Measurements from ENCODE around the gene CXCR5. TPM values are rescaled to one million over a fixed set of nuclear protein-coding genes. Genes with fewer than 3 reads are reported as not detected.
A peak's percentile ranks its signal among the peaks of the same experiment; 100 is the strongest.

Gene CXCR5
- total and polyA plus RNA-seq, 2 donors (not counting 1 experiment from before 2014, with no cell fraction given) = 111 to 163 TPM

DNA sequence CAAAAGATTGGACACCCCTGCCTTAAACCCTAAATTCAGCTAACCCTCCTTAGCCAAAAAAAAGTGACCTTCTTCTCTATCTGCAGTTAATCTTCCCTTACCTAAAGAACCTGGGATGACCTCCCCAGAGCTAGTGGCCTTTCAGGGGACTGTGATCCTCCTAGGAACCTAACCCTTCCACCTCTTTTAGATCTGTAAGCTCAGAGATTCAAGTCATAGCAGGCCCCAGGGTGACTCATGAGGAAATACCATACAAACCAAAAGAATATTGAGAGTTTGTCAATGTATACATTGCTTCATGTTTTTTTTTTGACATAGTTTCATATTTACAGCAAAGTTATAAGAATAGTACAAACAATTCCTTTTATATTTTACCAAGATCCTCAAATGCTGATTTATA, 38.3 kb upstream of the CXCR5 start:
- H3K4me3 ChIP-seq (ENCODE audit: control extremely low read depth in 1 of 5, extremely low read depth in 1 of 5, insufficient read depth in 1 of 5, low read depth in 2 of 5, low read length in 4 of 5) = no peak overlapping the region
- Mint-ChIP-seq H3K27ac (peak overlapping the region; percentile 51), H3K9me3 (ENCODE audit: insufficient read depth) (no peaks in the 10 kb centered on the region), H3K4me1 (peaks cover 34% of the 10 kb centered on the region), H3K27me3 (no peaks in the 10 kb centered on the region), H3K4me3 (no peak overlapping the region)
- H3K4me2 ChIP-seq (replicated peaks; ENCODE audit: low read depth, low read length, poor library complexity, severe bottlenecking) = no peak overlapping the region
- POLR2A ChIA-PET = interaction anchor here (1.0 kb wide), 1 partner anchor 41 kb away, joined by 3 read pairs; no protein-coding TSS in a partner anchor
- H3K9me3 ChIP-seq (ENCODE audit: control extremely low read depth in 1 of 3, control insufficient read depth in 2 of 3, insufficient read depth in 1 of 3, low read length in 2 of 3) = no peaks in the 10 kb centered on the region
- CTCF ChIA-PET = interaction anchor here (1.0 to 2.0 kb wide), 5 partner anchors 13 to 156 kb away, joined by 3 to 5 read pairs (median 3); partner anchors contain the start of gene CXCR5
- H3K79me2 ChIP-seq (ENCODE audit: control insufficient read depth, insufficient read depth, low read length) = peaks cover 13% of the 10 kb centered on the region
- peaks cover 14 to 16% of the 10 kb centered on the region in 2 donors for H3K4me1 ChIP-seq (ENCODE audit: control insufficient read depth in 2 of 2, insufficient read depth in 2 of 2, low read length in 2 of 2)
- no peak for ATAC-seq (ENCODE audit: low read depth)
- no peak overlapping the region for H2AFZ ChIP-seq (ENCODE audit: insufficient read depth, low read depth, low read length, poor library complexity, severe bottlenecking)
- TF ChIP-seq, protein P1, sequence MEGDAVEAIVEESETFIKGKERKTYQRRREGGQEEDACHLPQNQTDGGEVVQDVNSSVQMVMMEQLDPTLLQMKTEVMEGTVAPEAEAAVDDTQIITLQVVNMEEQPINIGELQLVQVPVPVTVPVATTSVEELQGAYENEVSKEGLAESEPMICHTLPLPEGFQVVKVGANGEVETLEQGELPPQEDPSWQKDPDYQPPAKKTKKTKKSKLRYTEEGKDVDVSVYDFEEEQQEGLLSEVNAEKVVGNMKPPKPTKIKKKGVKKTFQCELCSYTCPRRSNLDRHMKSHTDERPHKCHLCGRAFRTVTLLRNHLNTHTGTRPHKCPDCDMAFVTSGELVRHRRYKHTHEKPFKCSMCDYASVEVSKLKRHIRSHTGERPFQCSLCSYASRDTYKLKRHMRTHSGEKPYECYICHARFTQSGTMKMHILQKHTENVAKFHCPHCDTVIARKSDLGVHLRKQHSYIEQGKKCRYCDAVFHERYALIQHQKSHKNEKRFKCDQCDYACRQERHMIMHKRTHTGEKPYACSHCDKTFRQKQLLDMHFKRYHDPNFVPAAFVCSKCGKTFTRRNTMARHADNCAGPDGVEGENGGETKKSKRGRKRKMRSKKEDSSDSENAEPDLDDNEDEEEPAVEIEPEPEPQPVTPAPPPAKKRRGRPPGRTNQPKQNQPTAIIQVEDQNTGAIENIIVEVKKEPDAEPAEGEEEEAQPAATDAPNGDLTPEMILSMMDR (IDR thresholded peaks at IDR 0.05) = no peak
- TF ChIP-seq EZH2 (IDR thresholded peaks at IDR 0.05; ENCODE audit: borderline replicate concordance, insufficient read depth, low read depth, low read length, poor library complexity, severe bottlenecking) = no peak
- H3K9ac ChIP-seq (ENCODE audit: low read length) = no peak overlapping the region
- H3K36me3 ChIP-seq (replicated peaks in 1 of 2; ENCODE audit: control extremely low read depth in 1 of 2, control insufficient read depth in 1 of 2, extremely low read depth in 1 of 2, insufficient read depth in 2 of 2, low read length in 1 of 2) = no peaks in the 10 kb centered on the region
- intact Hi-C loops (cut with micrococcal nuclease) = no loop called here
- DNase-seq = no peak
- H4K20me1 ChIP-seq (ENCODE audit: control insufficient read depth, insufficient read depth, low read length, poor library complexity, severe bottlenecking) = no peaks in the 10 kb centered on the region
- H3K27me3 ChIP-seq (replicated peaks in 1 of 4; ENCODE audit: control extremely low read depth in 1 of 4, control insufficient read depth in 3 of 4, insufficient read depth in 4 of 4, low read length in 3 of 4) = no peaks in the 10 kb centered on the region
- no peak overlapping the region for H3K27ac ChIP-seq (ENCODE audit: low read length in 2 of 2)

DNA sequence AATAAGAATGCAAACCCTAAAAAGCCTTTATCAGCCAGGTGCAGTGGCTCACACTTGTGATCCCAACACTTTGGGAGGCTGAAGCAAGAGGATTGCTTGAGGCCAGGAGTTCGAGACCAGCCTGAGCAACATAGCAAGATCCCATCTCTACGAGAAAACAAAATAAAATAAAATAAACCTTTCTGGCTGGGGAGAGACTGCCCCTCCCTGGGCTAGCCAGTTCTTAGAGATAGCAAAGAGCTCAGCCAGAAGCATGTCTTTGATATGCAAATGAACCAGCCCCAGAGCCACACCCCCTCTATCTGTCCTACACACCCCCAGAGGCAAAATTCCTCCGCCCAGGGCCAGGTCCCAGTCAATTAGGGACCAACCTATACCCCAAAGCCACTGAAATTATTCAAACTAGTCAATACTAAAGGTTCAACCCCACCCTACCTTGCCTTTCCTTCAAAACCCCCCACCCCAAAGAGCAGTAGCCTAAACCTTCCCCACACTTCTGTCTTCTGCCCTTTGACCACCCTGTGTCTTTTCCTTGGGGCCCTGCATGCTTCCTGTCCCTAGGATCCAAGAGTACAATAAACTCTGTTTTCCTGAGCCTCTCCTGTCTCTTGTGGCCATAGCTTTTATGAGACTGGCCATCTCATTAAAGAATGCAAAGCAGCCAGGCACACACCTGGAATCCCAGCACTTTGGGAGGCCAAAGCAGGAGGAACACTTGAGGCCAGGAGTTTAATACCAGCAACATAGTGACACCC, 37.3 kb upstream of the CXCR5 start:
- POLR2A ChIA-PET = no interaction called here
- Histone ChIP-seq H3K4me1 (ENCODE audit: control insufficient read depth in 2 of 2, insufficient read depth in 2 of 2, low read length in 2 of 2) (peaks cover 12 to 15% of the 10 kb centered on the region in 2 donors), H3K4me3 (ENCODE audit: control extremely low read depth in 1 of 5, extremely low read depth in 1 of 5, insufficient read depth in 1 of 5, low read depth in 2 of 5, low read length in 4 of 5) (no peak overlapping the region), H2AFZ (ENCODE audit: insufficient read depth, low read depth, low read length, poor library complexity, severe bottlenecking) (no peak overlapping the region), H3K9ac (ENCODE audit: low read length) (no peak overlapping the region), H3K4me2 (replicated peaks; ENCODE audit: low read depth, low read length, poor library complexity, severe bottlenecking) (no peak overlapping the region), H3K27me3 (replicated peaks in 1 of 4; ENCODE audit: control extremely low read depth in 1 of 4, control insufficient read depth in 3 of 4, insufficient read depth in 4 of 4, low read length in 3 of 4) (no peaks in the 10 kb centered on the region), H3K36me3 (replicated peaks in 1 of 2; ENCODE audit: control extremely low read depth in 1 of 2, control insufficient read depth in 1 of 2, extremely low read depth in 1 of 2, insufficient read depth in 2 of 2, low read length in 1 of 2) (no peaks in the 10 kb centered on the region), H3K9me3 (ENCODE audit: control extremely low read depth in 1 of 3, control insufficient read depth in 2 of 3, insufficient read depth in 1 of 3, low read length in 2 of 3) (no peaks in the 10 kb centered on the region), H3K27ac (ENCODE audit: low read length in 2 of 2) (no peak overlapping the region), H3K79me2 (ENCODE audit: control insufficient read depth, insufficient read depth, low read length) (peaks cover 13% of the 10 kb centered on the region), H4K20me1 (ENCODE audit: control insufficient read depth, insufficient read depth, low read length, poor library complexity, severe bottlenecking) (no peaks in the 10 kb centered on the region)
- CTCF ChIA-PET = no interaction called here
- TF ChIP-seq, protein P1 (IDR thresholded peaks at IDR 0.05) = no peak
- TF ChIP-seq EZH2 (IDR thresholded peaks at IDR 0.05; ENCODE audit: borderline replicate concordance, insufficient read depth, low read depth, low read length, poor library complexity, severe bottlenecking) = no peak
- H3K4me3 Mint-ChIP-seq = no peak overlapping the region
- no peaks in the 10 kb centered on the region for H3K9me3 Mint-ChIP-seq (ENCODE audit: insufficient read depth)
- 100% methylated on average over 3 of the region's 3 CpGs for WGBS (ENCODE audit: insufficient coverage)
- DNase-seq = no peak
- ATAC-seq (ENCODE audit: low read depth) = no peak
- peaks cover 29% of the 10 kb centered on the region for H3K4me1 Mint-ChIP-seq
- H3K27me3 Mint-ChIP-seq = no peaks in the 10 kb centered on the region
- intact Hi-C loops (cut with micrococcal nuclease) = no loop called here
- H3K27ac Mint-ChIP-seq = no peak overlapping the region
